C4-2B (cell line): Measurements from ENCODE around the gene TRIM54.
A peak's percentile ranks its signal among the peaks of the same experiment; 100 is the strongest.

ENCODE experiments used
- H3K27ac ChIP-seq: fragments of 450-650 bp; 2 replicates; pipeline ENCODE4 v1.5.1; 2017
- ZFX ChIP-seq: fragments of 450-650 bp; IDR thresholded peaks from 2 replicates; pipeline ENCODE4 v1.6.1; 2017
- TF ChIP-seq, protein P1 (sequence below): fragments of 450-650 bp; conservative IDR thresholded peaks from 2 replicates; pipeline ENCODE4 v1.5.1; 2017; ENCODE audit warnings: mild to moderate bottlenecking

TRIM54 gene

GRCh38 chr2:27241761-27242613 is 40.2 kb upstream of the TRIM54 start:
- TF ChIP-seq ZFX: no peak
- TF ChIP-seq, protein P1, sequence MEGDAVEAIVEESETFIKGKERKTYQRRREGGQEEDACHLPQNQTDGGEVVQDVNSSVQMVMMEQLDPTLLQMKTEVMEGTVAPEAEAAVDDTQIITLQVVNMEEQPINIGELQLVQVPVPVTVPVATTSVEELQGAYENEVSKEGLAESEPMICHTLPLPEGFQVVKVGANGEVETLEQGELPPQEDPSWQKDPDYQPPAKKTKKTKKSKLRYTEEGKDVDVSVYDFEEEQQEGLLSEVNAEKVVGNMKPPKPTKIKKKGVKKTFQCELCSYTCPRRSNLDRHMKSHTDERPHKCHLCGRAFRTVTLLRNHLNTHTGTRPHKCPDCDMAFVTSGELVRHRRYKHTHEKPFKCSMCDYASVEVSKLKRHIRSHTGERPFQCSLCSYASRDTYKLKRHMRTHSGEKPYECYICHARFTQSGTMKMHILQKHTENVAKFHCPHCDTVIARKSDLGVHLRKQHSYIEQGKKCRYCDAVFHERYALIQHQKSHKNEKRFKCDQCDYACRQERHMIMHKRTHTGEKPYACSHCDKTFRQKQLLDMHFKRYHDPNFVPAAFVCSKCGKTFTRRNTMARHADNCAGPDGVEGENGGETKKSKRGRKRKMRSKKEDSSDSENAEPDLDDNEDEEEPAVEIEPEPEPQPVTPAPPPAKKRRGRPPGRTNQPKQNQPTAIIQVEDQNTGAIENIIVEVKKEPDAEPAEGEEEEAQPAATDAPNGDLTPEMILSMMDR: no peak

DNA sequence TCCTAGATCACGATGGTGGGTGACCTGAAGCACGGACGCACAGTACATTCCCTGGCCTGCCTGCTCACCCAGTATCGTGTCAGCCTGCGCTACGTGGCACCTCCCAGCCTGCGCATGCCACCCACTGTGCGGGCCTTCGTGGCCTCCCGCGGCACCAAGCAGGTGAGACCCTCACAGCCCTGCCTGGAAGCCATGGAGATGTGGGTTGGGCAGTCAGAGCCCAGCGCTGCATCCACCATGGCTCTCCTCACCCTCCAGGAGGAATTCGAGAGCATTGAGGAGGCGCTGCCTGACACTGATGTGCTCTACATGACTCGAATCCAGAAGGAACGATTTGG is 39.6 kb upstream of the TRIM54 start:
- TF ChIP-seq, protein P1: no peak
- TF ChIP-seq ZFX: no peak
- H3K27ac ChIP-seq: no peak overlapping the region

More at GRCh38 chr2:27241761-27242613, 40.2 kb upstream of the TRIM54 start:
- H3K27ac ChIP-seq: no peak overlapping the region

- H3K27ac ChIP-seq: no peak overlapping the region
- TF ChIP-seq, protein P1: no peak
- TF ChIP-seq ZFX: no peak
These were observed 38.7 kb upstream of the TRIM54 start for GRCh38 chr2:27243391-27244130.

- TF ChIP-seq, protein P1: no peak
- TF ChIP-seq ZFX: no peak
- H3K27ac ChIP-seq: no peak overlapping the region
These were observed 37.1 kb upstream of the TRIM54 start for GRCh38 chr2:27245116-27245515.

- H3K27ac ChIP-seq: no peak overlapping the region
These were observed 36.6 kb upstream of the TRIM54 start for GRCh38 chr2:27245626-27246025.

GRCh38 chr2:27247893-27248292 is 34.3 kb upstream of the TRIM54 start:
- TF ChIP-seq, protein P1: no peak
- TF ChIP-seq ZFX: no peak
- no peak overlapping the region; the same call in 1 of the 2 replicates for H3K27ac ChIP-seq

More at GRCh38 chr2:27245626-27246025, 36.6 kb upstream of the TRIM54 start:
- TF ChIP-seq ZFX: no peak

DNA sequence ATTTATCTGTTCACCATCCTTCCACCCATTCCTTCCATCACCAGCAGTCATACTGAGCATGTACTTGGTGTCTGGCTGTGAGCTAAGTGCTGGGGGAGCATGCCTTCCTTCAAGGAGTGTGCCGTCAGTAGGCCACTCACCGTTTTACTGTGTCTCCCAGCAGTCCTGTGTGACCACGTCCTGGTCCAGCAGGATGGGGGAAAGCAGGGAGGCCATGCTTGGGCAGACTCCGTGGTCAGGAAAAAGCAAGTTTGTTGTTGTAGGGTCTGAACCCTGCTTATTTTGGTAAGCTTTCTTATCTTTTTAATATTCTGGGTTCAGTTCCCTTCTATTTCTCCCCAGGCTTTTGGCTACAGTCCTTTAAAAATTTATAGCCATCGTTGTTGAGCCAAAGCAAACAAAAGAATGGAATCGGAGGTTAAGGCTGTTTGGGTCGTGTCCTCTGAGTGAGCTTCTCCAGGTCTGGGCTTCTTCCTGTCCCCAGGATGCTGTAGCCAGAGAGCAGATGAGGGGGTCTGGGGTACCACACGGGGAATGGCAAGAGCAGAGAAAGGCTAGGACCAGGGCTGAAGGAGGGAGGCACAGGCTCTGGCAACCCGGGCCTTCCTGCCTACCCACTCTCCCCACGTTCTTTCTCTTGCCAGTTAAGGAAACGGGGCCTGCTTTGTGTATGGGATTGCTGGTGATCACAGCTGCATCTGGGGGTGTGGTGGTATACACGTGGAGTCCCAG is 32.9 kb upstream of the TRIM54 start:
- TF ChIP-seq ZFX: no peak
- TF ChIP-seq, protein P1: no peak

More for the DNA sequence above, 32.9 kb upstream of the TRIM54 start:
- H3K27ac ChIP-seq: peak overlapping the region; percentile 63
